Pancreas (tissue), 10 donors: ENCODE data around the gene CDRT4. TPM values are rescaled to one million over a fixed set of nuclear protein-coding genes. Genes with fewer than 3 reads are reported as not detected.
A peak's percentile ranks its signal among the peaks of the same experiment; 100 is the strongest.
"Not testable (repeated sequence)": the region's sequence is repeated elsewhere in the genome, so short reads cannot be mapped to it uniquely, and the experiment has no call there.

Experiments used
- ATAC-seq, 4 donors: fragments of 200-7000 bp; cut with Tn5 transposase; one replicate each; pipeline versions ENCODE4 v1.8.0 to v1.9.1; 2020; ENCODE audit warnings: mild to moderate bottlenecking in 4 of 4, moderate library complexity in 4 of 4
- DNase-seq, 6 donors: peaks; one replicate each; pipeline ENCODE4 v3.0.0-alpha.2; 2020
- FAIRE-seq: peaks from 2 replicates; lab custom pipeline; 2012; peaks lifted over from hg19 to GRCh38; lab: Jason Lieb, UNC
- H3K27ac ChIP-seq, 4 donors: fragments of 200-600 bp; sonication (generic); 1 replicate in 3 of 4; 2 replicates in 1 of 4; pipeline versions ENCODE4 v1.5.0 to v1.8.0; 2020
- H3K27me3 ChIP-seq, 4 donors: fragments of 200-600 bp; one replicate each; pipeline ENCODE4 v1.8.0; 2021
- H3K36me3 ChIP-seq, 3 donors: fragments of 200-600 bp; sonication (generic) in 1 of 3; one replicate each; pipeline versions ENCODE4 v1.5.0 to v1.8.0; 2020 to 2021
- H3K4me1 ChIP-seq, 3 donors: fragments of 200-600 bp; one replicate each; pipeline ENCODE4 v1.8.0; 2021
- H3K4me3 ChIP-seq, 4 donors: fragments of 200-600 bp; sonication (generic) in 2 of 4; one replicate each; pipeline versions ENCODE4 v1.5.0 to v1.8.0; 2020 to 2021
- H3K9me3 ChIP-seq, 4 donors: fragments of 200-600 bp; one replicate each; pipeline ENCODE4 v1.8.0; 2021
- CTCF ChIP-seq, 4 donors: fragments of 200-600 bp; sonication (generic) in 3 of 4; IDR thresholded peaks; one replicate each; pipeline versions ENCODE4 v1.5.0 to v1.8.0; 2021; ENCODE audit warnings: antibody characterized with exemption in 4 of 4
- WGBS, 2 donors: extraction: QIAGEN DNeasy Blood & Tissue Kit; methylation state at CpG; one replicate each; pipeline ENCODE4 v1.1.7; 2013; 5-methylcytosine and 5-hydroxymethylcytosine counted together
- intact Hi-C, 3 donors: fragments of 100-400 bp; cut with DNase I; formaldehyde crosslinking; loops; one replicate each; pipeline versions ENCODE4 v1.11.1 to v1.14.2; 2022
- polyA plus RNA-seq, 2 donors: library from polyadenylated mRNA; stranded (reverse); fragments of 200-250 nt; gene quantifications; one replicate each; pipeline ENCODE4 v1.2.3, GENCODE V29; 2013
- total RNA-seq, 6 donors: library from RNA; stranded (reverse); fragmentation: NEBNext Ultra II Directional in 4 of 6; extraction: Animal tissue kit (Norgen Biotek cat#: 25700) in 4 of 6; gene quantifications; one replicate each; pipeline versions ENCODE4 v1.2.1 to v1.2.4, GENCODE V29; 2021 to 2023
- donor health status: healthy with polysubstance abuse.
- donor health status: DM: no; HTN: no; CAD: no; lungs with moderate emphysema.
- donor health status: DM: no; HTN: no; CAD: no.
- donor health status: control.
- donor health status: control.
- donor health status: Bipolar disorder and iron deficiency.
- donor health status: DM: yes; HTN: yes; CAD: no.
- donor health status: DM: no; HTN: no; CAD: no.
- donor health status: DM: no; HTN: no; CAD: no.
- donor health status: DM: yes; HTN: yes; CAD: no.

CDRT4 gene
- total and polyA plus RNA-seq, 8 donors: 1.8 to 31.6 (median 6.9) TPM

- intact Hi-C loops: no loop called here
- H3K4me3 ChIP-seq: no peak overlapping the region
- ATAC-seq (no peak), FAIRE-seq (no peak), DNase-seq (no peak)
- no peak overlapping the region for H3K27ac ChIP-seq
- H3K36me3 ChIP-seq: no peaks in the 10 kb centered on the region
- peaks cover 0 to under 1% (median 0%) of the 10 kb centered on the region in 3 donors for H3K4me1 ChIP-seq
- WGBS, 2 donors: 95 to 98% methylated on average over 5 of the region's 5 CpGs
- H3K27me3 ChIP-seq: no peaks in the 10 kb centered on the region
- TF ChIP-seq CTCF (IDR thresholded peaks at IDR 0.05): no peak
- no peaks in the 10 kb centered on the region for H3K9me3 ChIP-seq
These were observed 41.7 kb upstream of the CDRT4 start for GRCh38 chr17:15509095-15509494.

GRCh38 chr17:15508466-15508865 is 41.0 kb upstream of the CDRT4 start:
- H3K27ac ChIP-seq: no peak overlapping the region
- DNase-seq: no peak
- no peaks in the 10 kb centered on the region for H3K9me3 ChIP-seq
- intact Hi-C loops: no loop called here
- ATAC-seq: no peak
- H3K4me1 ChIP-seq: no peaks in the 10 kb centered on the region
- no peaks in the 10 kb centered on the region for H3K27me3 ChIP-seq
- H3K4me3 ChIP-seq: no peak overlapping the region
- FAIRE-seq: no peak
- H3K36me3 ChIP-seq: no peaks in the 10 kb centered on the region
- 78 to 87% methylated on average over 7 of the region's 7 CpGs for WGBS, 2 donors
- no peak for TF ChIP-seq CTCF (IDR thresholded peaks at IDR 0.05)

- Histone ChIP-seq H3K9me3 (no peaks in the 10 kb centered on the region), H3K4me1 (no peaks in the 10 kb centered on the region), H3K27me3 (no peaks in the 10 kb centered on the region), H3K4me3 (no peak overlapping the region), H3K27ac (no peak overlapping the region), H3K36me3 (no peaks in the 10 kb centered on the region)
- DNase-seq (no peak), FAIRE-seq (no peak), ATAC-seq (no peak)
- TF ChIP-seq CTCF (IDR thresholded peaks at IDR 0.05): no peak
- intact Hi-C loops: no loop called here
- 94 to 96% methylated on average over 3 of the region's 3 CpGs for WGBS, 2 donors
These were observed 40.5 kb upstream of the CDRT4 start for GRCh38 chr17:15507896-15508295.

DNA sequence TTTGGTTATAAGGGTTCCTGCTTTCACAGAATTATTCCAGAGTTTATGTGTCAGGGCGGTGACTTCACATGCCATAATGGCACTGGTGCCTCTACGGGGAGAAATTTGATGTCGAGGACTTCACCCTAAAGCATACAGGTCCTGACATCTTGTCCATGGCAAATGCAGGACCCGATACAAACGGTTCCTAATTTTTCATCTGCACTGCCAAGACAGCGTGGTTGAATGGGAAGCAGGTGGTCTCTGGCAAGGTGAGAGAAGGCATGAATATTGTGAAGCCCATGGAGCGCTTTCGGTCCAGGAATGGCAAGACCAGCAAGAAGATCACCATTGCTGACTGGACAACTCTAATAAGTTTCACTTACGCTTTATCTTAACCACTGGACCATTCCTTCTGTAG is 39.6 kb upstream of the CDRT4 start:
- Histone ChIP-seq H3K4me1 (no peaks in the 10 kb centered on the region), H3K36me3 (no peaks in the 10 kb centered on the region), H3K4me3 (no peak overlapping the region), H3K9me3 (no peaks in the 10 kb centered on the region), H3K27ac (no peak overlapping the region), H3K27me3 (no peaks in the 10 kb centered on the region)
- intact Hi-C loops: no loop called here
- no peak for DNase-seq
- no peak for FAIRE-seq
- WGBS, 2 donors: 95 to 98% methylated on average over 9 of the region's 9 CpGs
- no peak for TF ChIP-seq CTCF (IDR thresholded peaks at IDR 0.05)
- ATAC-seq: no peak

DNA sequence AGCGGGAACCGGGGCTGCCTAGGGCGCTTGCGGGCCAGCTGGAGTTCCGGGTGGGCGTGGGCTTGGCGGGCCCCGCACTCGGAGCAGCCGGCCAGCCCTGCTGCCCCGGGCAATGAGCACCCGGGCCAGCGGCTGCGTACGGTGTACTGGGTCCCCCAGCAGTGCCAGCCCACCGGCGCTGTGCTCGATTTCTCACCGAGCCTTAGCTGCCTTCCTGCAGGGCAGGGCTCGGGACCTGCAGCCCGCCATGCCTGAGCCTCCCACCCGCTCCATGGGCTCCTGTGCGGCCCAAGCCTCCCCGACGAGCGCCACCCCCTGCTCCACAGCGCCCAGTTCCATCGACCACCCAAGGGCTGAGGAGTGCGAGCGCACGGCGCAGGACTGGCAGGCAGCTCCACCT is 38.3 kb upstream of the CDRT4 start:
- 98% methylated on average over 20 to 32 of the region's 32 CpGs for WGBS, 2 donors

More for the DNA sequence above, 38.3 kb upstream of the CDRT4 start:
- H3K4me3 ChIP-seq, H3K27me3 ChIP-seq, H3K27ac ChIP-seq, intact Hi-C loops, ATAC-seq, H3K36me3 ChIP-seq, H3K9me3 ChIP-seq, FAIRE-seq, H3K4me1 ChIP-seq: not testable (repeated sequence)
- peak in 1 of 6 donors; percentile 55 for DNase-seq
